ENCODE measurements around the gene NIT2. TPM values are rescaled to one million over a fixed set of nuclear protein-coding genes. Genes with fewer than 3 reads are reported as not detected.

Gene NIT2
- total RNA-seq, 4 donors from 2014 or later, result 27.0 to 42.6 (median 32.3) TPM

DNA sequence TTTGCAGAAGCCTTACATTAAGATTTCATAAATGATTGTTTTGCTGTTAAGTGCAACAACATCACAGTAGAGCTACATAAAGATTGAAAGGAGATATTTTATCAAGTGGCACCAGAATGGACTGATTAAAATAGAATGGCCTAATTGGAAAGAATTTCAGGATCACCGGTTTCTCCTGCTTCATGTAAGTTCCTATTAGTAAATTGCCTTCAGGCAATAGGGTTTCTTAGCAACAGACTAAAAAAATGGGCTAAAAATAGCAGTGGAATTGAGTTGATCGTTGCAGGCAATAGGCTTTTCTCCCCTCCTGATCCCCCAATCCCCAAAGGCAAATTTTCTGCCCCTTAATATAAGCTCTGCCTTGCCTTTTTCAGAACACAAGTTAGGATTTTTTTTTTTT, 67.7 kb downstream of the NIT2 start:
- no peak for DNase-seq (ENCODE audit: low spot score)
- no peak for ATAC-seq (ENCODE audit: low FRiP score)
- TF ChIP-seq, protein P1, sequence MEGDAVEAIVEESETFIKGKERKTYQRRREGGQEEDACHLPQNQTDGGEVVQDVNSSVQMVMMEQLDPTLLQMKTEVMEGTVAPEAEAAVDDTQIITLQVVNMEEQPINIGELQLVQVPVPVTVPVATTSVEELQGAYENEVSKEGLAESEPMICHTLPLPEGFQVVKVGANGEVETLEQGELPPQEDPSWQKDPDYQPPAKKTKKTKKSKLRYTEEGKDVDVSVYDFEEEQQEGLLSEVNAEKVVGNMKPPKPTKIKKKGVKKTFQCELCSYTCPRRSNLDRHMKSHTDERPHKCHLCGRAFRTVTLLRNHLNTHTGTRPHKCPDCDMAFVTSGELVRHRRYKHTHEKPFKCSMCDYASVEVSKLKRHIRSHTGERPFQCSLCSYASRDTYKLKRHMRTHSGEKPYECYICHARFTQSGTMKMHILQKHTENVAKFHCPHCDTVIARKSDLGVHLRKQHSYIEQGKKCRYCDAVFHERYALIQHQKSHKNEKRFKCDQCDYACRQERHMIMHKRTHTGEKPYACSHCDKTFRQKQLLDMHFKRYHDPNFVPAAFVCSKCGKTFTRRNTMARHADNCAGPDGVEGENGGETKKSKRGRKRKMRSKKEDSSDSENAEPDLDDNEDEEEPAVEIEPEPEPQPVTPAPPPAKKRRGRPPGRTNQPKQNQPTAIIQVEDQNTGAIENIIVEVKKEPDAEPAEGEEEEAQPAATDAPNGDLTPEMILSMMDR (IDR thresholded peaks at IDR 0.05), result no peak

DNA sequence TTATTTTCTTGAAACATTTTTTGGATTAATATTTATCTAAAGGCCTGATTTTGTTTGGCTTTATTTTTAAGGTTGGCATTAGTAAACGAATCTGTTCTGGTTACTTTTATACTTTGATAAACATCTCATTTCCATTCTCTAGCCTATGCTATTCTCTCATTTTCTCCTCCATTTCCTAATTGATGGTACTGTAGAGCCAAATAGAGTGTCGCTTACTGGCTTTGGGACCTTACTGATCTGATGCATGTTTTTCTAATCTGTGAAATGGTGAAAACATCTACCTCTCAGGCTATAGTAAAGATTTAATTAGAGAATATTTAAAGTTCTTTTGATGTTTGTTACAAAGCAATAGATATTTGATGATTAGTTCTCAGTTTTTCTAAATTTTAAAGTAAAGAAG, 68.3 kb downstream of the NIT2 start:
- ATAC-seq (ENCODE audit: low FRiP score) (no peak), DNase-seq (ENCODE audit: low spot score) (no peak)
- TF ChIP-seq, protein P1 (IDR thresholded peaks at IDR 0.05), result no peak

DNA sequence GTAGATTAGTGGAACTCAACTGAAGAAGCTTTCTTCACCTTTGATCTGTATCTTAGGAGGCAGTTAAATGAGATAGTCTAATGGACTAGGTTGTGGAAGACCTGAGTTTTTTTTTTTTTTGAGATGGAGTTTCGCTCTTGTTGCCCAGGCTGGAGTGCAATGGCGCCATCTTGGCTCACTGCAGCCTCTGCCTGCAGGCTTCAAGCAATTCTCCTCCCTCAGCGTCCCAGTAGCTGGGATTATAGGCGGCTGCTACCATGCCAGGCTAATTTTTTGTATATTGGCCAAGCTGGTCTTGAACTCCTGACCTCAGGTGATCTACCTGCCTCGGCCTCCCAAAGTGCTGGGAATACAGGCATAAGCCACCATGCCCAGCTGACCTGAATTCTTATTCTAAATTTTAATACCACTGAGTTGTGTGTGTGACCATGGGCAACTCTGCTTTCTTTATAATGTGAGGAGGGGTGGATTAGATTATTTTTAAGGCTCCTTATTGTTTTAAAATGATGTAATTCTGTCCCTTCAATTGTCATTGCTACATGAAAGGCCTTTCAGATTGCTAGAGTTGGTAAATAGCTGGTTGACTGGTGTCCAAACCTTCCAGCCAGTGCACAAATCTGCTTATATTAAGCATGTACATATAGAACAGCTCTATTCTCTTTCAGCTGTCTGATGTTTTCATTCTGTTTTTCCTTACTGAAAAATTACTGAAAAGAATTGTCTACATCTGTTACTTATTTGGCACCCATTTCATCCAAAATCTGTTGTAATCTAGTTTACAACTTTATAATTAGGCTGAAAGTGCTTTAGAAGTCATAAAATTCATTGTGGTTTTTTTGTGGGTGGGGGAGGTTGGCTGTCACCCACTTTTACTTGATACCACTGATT, 69.0 kb downstream of the NIT2 start:
- ATAC-seq (ENCODE audit: low FRiP score), result no peak
- no peak for DNase-seq (ENCODE audit: low spot score)
- TF ChIP-seq, protein P1 (IDR thresholded peaks at IDR 0.05), result no peak

DNA sequence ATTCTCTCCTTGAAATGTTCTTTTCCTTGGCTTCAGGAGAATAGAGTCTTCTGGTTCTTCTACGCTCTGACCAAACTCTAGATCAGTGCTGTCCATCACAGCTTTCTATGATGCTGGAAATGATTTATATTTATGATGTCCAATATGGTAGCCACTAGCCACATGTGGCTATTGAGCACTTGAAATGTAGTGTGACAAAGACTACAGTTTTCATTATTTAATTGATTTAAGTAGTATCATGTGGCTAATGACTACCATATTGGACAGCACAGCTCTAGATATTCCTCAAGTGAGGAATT, 69.6 kb downstream of the NIT2 start:
- TF ChIP-seq, protein P1 (IDR thresholded peaks at IDR 0.05), result no peak
- ATAC-seq (ENCODE audit: low FRiP score), result no peak
- no peak for DNase-seq (ENCODE audit: low spot score)

DNA sequence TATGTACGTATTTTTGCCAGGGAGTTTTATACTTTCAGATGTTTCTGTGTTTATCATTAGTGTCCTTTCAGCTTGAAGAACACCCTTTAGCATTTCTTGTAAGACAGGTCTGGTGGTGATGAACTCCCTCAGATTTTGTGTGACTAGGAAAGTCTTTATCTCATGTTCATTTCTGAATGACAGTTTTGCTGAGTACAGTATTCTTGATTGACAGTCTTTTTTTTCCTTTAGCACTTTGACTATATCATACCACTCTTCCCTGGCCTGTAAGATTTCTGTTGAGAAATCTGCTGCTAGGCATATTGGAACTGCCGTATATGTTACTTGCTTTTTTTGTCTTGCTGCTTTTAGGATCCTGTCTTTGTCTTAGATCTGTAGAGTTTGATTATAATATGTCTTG, 72.6 kb downstream of the NIT2 start:
- DNase-seq (ENCODE audit: low spot score), result no peak
- ATAC-seq (ENCODE audit: low FRiP score), result no peak
- TF ChIP-seq, protein P1 (IDR thresholded peaks at IDR 0.05), result no peak

DNA sequence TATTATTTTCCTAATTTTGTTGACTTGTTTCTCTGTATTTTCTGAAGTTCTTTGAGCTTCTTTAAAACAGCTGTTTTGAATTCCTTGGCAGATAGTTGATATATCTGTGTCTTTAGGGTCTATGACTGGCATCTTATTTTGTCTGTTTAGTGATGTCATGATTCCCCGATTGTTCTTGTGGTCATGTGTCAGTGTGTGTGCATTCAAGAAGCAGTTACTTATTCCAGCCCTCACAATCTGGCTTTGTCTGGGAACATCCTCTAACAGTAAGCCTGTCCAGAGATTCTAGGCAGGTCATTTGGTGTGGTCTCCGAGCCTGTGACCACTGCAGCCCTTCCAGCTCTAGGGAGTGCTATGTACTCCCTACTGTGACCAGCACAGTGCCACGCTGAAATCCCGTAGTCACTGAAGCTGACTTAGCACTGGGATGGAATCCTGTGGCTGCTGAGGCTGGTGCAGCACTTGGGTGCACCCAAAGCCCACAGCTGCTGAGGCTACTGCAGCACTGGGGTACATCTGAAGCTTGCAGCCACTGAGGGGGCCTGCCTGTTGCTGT, 73.5 kb downstream of the NIT2 start:
- TF ChIP-seq, protein P1 (IDR thresholded peaks at IDR 0.05), result no peak
- no peak for ATAC-seq (ENCODE audit: low FRiP score)
- no peak for DNase-seq (ENCODE audit: low spot score)

Other genes starting within 250 kb of the NIT2 start
- 10 to 100 TPM; 31.3 to 64.0 (median 46.5) TPM for gene FILIP1L, start 220.3 kb upstream of the NIT2 start, total RNA-seq
- gene TBC1D23, start 73.8 kb upstream of the NIT2 start, total RNA-seq, result 10 to 100 TPM; 27.8 to 47.3 (median 31.5) TPM
- 10 to 100 TPM; 42.1 to 53.1 (median 47.9) TPM for gene TOMM70, start 66.3 kb downstream of the NIT2 start, total RNA-seq
- gene LNP1, start 66.8 kb downstream of the NIT2 start, total RNA-seq, result 1 to 10 TPM; 1.2 to 5.7 (median 2.2) TPM
- 10 to 100 TPM in 3 of 4 donors, 1 to 10 TPM in 1; 6.8 to 36.7 (median 26.1) TPM for gene TMEM45A, start 157.9 kb downstream of the NIT2 start, total RNA-seq

All from omental fat pad (tissue), 4 donors.